Stomach (tissue), 9 donors: ENCODE data around the gene MT1A. TPM values are rescaled to one million over a fixed set of nuclear protein-coding genes. Genes with fewer than 3 reads are reported as not detected.

ENCODE experiments used
- DNase-seq, 2 donors: peaks; one replicate each; pipeline versions ENCODE4 v3.0.0 to v3.0.0-alpha.2; 2013 to 2019
- H3K27ac ChIP-seq, 5 donors: fragments of 200-600 bp in 4 of 5; sonication (generic) in 4 of 5; one replicate each; pipeline ENCODE4 v1.5.1; 2013 to 2019; ENCODE audit warnings: mild to moderate bottlenecking in 1 of 5, moderate library complexity in 1 of 5
- H3K27me3 ChIP-seq, 3 donors: fragments of 200-600 bp; sonication (generic); one replicate each; pipeline ENCODE4 v1.5.1; 2017 to 2019; ENCODE audit warnings: mixed run types in 1 of 3
- H3K36me3 ChIP-seq, 4 donors: fragments of 200-600 bp; sonication (generic); 1 replicate in 3 of 4; 2 replicates in 1 of 4; pipeline ENCODE4 v1.5.1; 2016 to 2019
- H3K4me1 ChIP-seq, 4 donors: fragments of 200-600 bp; sonication (generic); one replicate each; pipeline ENCODE4 v1.5.1; 2016 to 2019
- H3K4me3 ChIP-seq, 4 donors: fragments of 200-600 bp; sonication (generic) in 3 of 4; one replicate each; pipeline ENCODE4 v1.5.1; 2016 to 2019; ENCODE audit warnings: mild to moderate bottlenecking in 1 of 4
- H3K9me3 ChIP-seq, 4 donors: fragments of 200-600 bp; sonication (generic); one replicate each; pipeline ENCODE4 v1.5.1; 2016 to 2019
- CTCF ChIP-seq, 7 experiments: fragments of 450-650 bp in 4 of 7; fragments of 200-600 bp in 3 of 7; sonication (generic) in 3 of 7; IDR thresholded peaks; one replicate each; pipeline ENCODE4 v1.5.1; 2016 to 2019; ENCODE audit warnings: antibody characterized with exemption in 7 of 7, control low read depth in 2 of 7, mild to moderate bottlenecking in 1 of 7
- EP300 ChIP-seq: sonication (generic); formaldehyde crosslinking; IDR thresholded peaks from one replicate; pipeline ENCODE4 v1.6.1; 2017; ENCODE audit warnings: antibody characterized with exemption
- POLR2A ChIP-seq, 4 donors: fragments of 450-650 bp; IDR thresholded peaks; one replicate each; pipeline ENCODE4 v1.6.1; 2016; ENCODE audit warnings: antibody characterized with exemption in 4 of 4, control low read depth in 2 of 4, mild to moderate bottlenecking in 1 of 4, moderate library complexity in 1 of 4
- POLR2AphosphoS5 ChIP-seq, 3 donors: sonication (generic); formaldehyde crosslinking; IDR thresholded peaks; one replicate each; pipeline ENCODE4 v1.6.1; 2016; ENCODE audit warnings: antibody characterized with exemption in 3 of 3
- WGBS, 5 donors: extraction: QIAGEN DNeasy Blood & Tissue Kit in 3 of 5; methylation state at CpG; one replicate each; pipeline versions ENCODE4 v1.1.5 to v1.1.7; 2013 to 2018; 5-methylcytosine and 5-hydroxymethylcytosine counted together
- intact Hi-C: fragments of 100-400 bp; cut with DNase I; formaldehyde crosslinking; loops from one replicate; pipeline ENCODE4 v1.15.1; 2023; ENCODE audit warnings: low total_unique reads
- polyA plus RNA-seq, 3 donors: library from polyadenylated mRNA; stranded (reverse); fragments of 200-250 nt; gene quantifications; one replicate each; pipeline ENCODE4 v1.2.3, GENCODE V29; 2013
- total RNA-seq, 5 donors: library from RNA; depleted of rRNA; stranded (reverse); fragments of >200 nt; gene quantifications; one replicate each; pipeline versions ENCODE4 v1.1.0 to v1.2.3, GENCODE V29; 2014 to 2016
- donor health status: healthy with polysubstance abuse.
- donor health status: Bipolar disorder and iron deficiency.
- donor health status: healthy.

Gene MT1A
- total and polyA plus RNA-seq, 8 donors = 3.3 to 185 (median 56.7) TPM; not detected in 1

GRCh38 chr16:56608043-56608875 lies 30.2 kb upstream of the MT1A start, which contains the start of gene MT2A:
Gene MT2A, plus strand, starts transcription at chr16:56608584. Its CDS starts 72 bp downstream, at chr16:56608656.
- peak within 1 kb of the TSS; percentile 58 to 78 (median 66) for H3K4me3 ChIP-seq
- H3K27me3 ChIP-seq = no peaks in the 10 kb centered on the region
- peak; percentile 97 to 98 for DNase-seq
- peak within 1 kb of the TSS; percentile 88 to 96 (median 92) for H3K27ac ChIP-seq
- TF ChIP-seq CTCF (IDR thresholded peaks at IDR 0.05) = no peak
- peak in 1 of 4 donors; percentile 61 for TF ChIP-seq POLR2A (IDR thresholded peaks at IDR 0.05)
- peak; percentile 94 for TF ChIP-seq EP300
- peak; percentile 84 to 98 (median 97) for TF ChIP-seq POLR2AphosphoS5 (IDR thresholded peaks at IDR 0.05)
- peaks cover 35 to 57% (median 51%) of the 10 kb centered on the region in 4 donors for H3K4me1 ChIP-seq
- H3K36me3 ChIP-seq = no peaks in the 10 kb centered on the region
- intact Hi-C loops = no loop called here
- WGBS, 5 donors = 5 to 18% (median 7%) methylated on average over 16 to 62 of the region's 62 CpGs
- no peaks in the 10 kb centered on the region for H3K9me3 ChIP-seq

- TF ChIP-seq POLR2AphosphoS5 (IDR thresholded peaks at IDR 0.05) = peak in 2 of 3 donors; percentile 2 to 22
- TF ChIP-seq EP300 = no peak
- no peak for TF ChIP-seq CTCF (IDR thresholded peaks at IDR 0.05)
- WGBS, 5 donors = 0 to 1% (median 1%) methylated on average over 21 of the region's 21 CpGs
- DNase-seq = peak in 1 of 2 donors; percentile 30
- Histone ChIP-seq H3K27me3 (no peaks in the 10 kb centered on the region), H3K27ac (peak overlapping the region; percentile 88 to 96 (median 92)), H3K36me3 (no peaks in the 10 kb centered on the region), H3K9me3 (no peaks in the 10 kb centered on the region), H3K4me1 (peaks cover 35 to 57% (median 51%) of the 10 kb centered on the region in 4 donors), H3K4me3 (peak overlapping the region; percentile 58 to 78 (median 66))
- intact Hi-C loops = no loop called here
These were observed 29.5 kb upstream of the MT1A start for GRCh38 chr16:56608876-56609462.

DNA sequence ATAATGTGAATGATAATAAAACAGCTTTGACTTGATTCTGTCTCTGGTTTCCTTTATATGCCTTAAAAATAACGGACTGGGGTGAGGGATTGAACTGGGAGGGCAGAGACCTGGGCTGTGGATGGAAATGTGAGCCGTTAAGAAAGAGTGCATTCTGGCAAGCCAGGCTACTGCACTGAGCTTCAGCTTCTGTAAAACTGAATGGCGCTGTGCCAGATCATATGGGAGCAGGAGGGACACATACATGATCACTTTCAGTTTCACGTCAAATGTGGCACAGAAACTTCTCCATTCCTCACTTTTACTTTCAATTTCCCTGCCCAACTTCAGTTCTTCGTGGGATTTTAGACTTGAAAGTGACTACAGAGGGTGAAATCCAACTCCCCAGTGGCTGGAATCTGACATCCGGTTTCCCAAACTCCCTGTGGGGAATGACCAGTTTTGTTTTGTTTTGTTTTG lies 29.0 kb upstream of the MT1A start:
- 0 to 1% (median 1%) methylated on average over 6 of the region's 6 CpGs for WGBS, 5 donors
- intact Hi-C loops = no loop called here
- TF ChIP-seq POLR2AphosphoS5 (IDR thresholded peaks at IDR 0.05) = peak; percentile 35 to 83 (median 77)
- no peak for TF ChIP-seq EP300
- Histone ChIP-seq H3K4me1 (peaks cover 35 to 57% (median 52%) of the 10 kb centered on the region in 4 donors), H3K36me3 (no peaks in the 10 kb centered on the region), H3K27ac (peak overlapping the region; percentile 88 to 96 (median 92)), H3K9me3 (no peaks in the 10 kb centered on the region), H3K27me3 (no peaks in the 10 kb centered on the region), H3K4me3 (peak overlapping the region; percentile 58 to 78 (median 66))
- DNase-seq = peak; percentile 81 to 95

- peaks cover 35 to 63% (median 52%) of the 10 kb centered on the region in 4 donors for H3K4me1 ChIP-seq
- DNase-seq = peak; percentile 47 to 70
- intact Hi-C loops = no loop called here
These were observed 28.4 kb upstream of the MT1A start for GRCh38 chr16:56610017-56610608.

More at GRCh38 chr16:56610017-56610608, 28.4 kb upstream of the MT1A start:
- Histone ChIP-seq H3K36me3 (no peaks in the 10 kb centered on the region), H3K27ac (peak overlapping the region; percentile 85 to 96 (median 92)), H3K9me3 (no peaks in the 10 kb centered on the region), H3K27me3 (no peaks in the 10 kb centered on the region), H3K4me3 (peak overlapping the region; percentile 58 to 78 (median 66))
- 17 to 20% (median 18%) methylated on average over 10 of the region's 10 CpGs for WGBS, 5 donors
- TF ChIP-seq CTCF (IDR thresholded peaks at IDR 0.05) (no peak), POLR2AphosphoS5 (IDR thresholded peaks at IDR 0.05) (peak; percentile 50 to 86 (median 61)), POLR2A (IDR thresholded peaks at IDR 0.05) (no peak), EP300 (peak; percentile 67)
